GM19452 (cell line): ENCODE results near the gene SPEF1.

Source experiments
- ATAC-seq: cut with Tn5 transposase; IDR thresholded peaks from one replicate; pipeline ENCODE4 v1.9.1; 2021; ENCODE audit not compliant: unreplicated experiment

SPEF1 gene

GRCh38 chr20:3767427-3768341, 13.6 kb downstream of the SPEF1 start, which contains the start of gene ADISSP:
Gene ADISSP, minus strand, starts transcription at chr20:3767753. Its CDS starts 7,653 bp downstream, at chr20:3760100.
- peak; percentile 95 for ATAC-seq

DNA sequence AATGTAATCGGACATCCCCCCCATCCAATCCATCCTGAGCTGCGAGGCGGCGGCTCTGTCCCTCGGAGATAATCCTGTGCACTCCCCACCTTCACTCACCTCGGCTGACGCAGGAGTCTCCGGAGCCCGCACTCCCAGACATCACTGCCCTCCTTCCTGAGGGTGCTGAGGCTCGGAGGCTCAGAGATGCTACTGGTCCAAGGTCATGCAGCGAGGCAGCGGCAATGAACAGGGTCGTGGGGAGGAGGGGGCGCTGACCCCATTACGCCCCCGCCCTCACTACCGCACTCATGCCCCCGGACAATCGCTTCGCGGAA, 14.2 kb downstream of the SPEF1 start:
- ATAC-seq = no peak

DNA sequence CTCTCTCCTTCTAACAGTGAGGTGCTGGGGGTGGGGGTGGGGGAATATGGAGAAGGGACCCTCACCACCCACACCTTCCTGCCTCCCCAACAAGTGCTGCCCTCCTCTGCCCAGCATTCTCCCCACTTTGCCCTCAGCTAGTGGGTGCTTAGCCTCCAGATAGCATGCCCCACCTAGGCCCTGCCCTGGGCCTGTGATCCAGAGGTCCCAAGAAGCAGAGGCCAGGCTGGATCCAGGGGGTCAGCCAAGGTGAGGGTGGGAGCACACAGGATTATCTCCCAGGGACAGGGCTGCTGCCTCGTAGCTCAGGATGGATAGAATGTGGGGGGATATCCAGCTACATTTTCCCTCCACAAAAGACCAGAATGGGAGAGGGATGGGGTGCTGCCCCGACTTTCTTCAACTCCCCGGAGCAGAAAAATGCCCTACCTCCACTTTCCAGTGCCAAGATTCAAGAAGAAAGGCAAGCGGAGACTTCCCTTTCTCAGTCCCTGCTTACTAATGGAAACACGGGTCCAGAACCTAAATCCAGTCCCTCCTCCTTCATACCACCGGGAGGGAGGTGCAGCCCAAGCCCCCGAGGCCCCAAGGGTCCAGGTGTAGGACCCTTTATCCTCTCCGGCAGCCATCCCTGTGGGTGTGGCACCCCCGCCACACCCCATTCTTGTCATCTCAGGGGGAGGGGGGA, 14.7 kb downstream of the SPEF1 start:
- ATAC-seq = no peak

- ATAC-seq = no peak
Observed at GRCh38 chr20:3765171-3765882, 15.9 kb downstream of the SPEF1 start.

DNA sequence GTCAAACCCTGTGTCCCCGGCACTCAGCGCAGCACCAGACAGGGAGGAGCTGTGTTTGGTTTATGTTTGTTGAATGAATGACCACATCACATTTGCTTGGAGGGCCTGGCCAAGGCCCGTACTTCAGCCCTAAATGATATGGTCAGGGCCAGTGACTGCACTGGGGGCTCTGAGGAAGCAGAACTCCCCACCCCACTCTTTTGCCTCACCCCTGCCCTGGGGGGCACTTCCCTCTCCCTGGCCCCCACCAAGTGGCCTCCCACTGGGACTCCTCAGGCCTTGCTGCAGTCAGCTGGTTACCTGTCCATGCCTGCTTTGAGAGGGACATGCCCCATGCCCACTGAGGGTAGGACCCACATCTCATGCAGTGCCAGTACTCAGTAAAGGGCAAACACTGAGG, 16.6 kb downstream of the SPEF1 start:
- no peak for ATAC-seq

DNA sequence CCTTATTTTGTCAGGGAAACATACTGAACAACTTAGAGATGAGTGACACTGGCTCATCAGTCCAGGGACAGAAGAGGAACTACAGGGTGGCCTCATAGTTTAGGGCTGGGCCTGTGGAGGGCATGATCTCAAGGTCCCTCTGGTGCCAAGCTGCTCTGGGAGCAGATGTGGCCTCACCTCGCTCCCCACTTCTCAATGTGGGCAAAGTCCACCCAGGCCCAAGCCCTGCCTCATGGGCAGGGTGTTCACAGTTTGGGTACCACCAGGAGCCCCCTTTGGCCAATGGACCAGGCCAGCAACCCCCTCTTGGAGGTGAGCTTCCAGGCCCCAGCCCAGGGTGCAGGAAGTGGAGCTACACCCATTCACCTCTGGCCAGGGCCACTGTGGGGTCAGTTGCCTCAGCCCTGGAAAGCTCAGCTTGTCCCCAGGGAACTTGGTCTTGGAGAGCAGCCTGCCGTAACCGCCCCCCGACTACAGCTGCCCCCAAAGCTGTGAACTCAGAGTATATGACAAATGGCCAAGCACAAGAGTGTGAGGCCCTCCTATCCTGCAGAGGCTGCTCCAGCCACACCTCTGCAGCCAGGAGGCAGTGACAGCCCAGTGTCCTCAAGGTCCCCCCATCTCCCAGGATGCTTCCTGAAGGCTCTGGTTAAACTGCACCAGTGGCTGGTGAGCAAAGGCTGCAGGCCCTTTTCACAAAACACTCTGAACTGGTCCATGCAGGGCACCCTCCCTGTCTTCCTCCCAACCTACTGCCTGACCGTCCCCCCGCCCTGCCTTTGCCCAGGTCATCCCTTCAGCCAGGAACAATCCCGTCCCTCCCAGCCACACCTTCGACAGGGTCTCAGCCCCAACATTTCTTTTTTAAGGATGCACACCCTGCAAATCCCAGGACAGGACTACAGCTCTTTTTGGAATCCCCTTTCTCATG, 17.3 kb downstream of the SPEF1 start:
- ATAC-seq = no peak

- no peak for ATAC-seq
Observed at GRCh38 chr20:3760655-3761348, 20.4 kb downstream of the SPEF1 start.

GRCh38 chr20:3759884-3760283, 21.4 kb downstream of the SPEF1 start:
- ATAC-seq = no peak

GRCh38 chr20:3759316-3759823, 21.9 kb downstream of the SPEF1 start:
- no peak for ATAC-seq

DNA sequence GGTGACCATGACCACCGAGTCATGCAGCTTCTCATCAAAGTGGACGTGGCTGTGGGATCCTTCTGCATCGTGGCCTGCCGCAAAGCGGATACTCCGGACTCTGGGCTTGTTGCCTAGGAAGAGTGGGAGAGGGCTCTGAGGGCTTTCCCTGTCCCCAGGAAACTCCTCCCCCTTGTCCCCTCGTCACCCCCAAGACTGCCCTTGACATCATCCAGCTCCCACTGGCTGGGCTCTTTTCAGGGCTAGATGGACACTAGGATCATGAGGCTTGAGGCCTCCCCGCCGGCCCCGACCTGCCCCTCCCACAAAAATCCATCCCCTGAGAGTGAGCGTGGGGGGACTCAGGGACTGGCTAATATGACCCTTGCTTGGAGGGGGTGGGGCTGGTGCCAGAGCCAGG, 22.7 kb downstream of the SPEF1 start:
- no peak for ATAC-seq

DNA sequence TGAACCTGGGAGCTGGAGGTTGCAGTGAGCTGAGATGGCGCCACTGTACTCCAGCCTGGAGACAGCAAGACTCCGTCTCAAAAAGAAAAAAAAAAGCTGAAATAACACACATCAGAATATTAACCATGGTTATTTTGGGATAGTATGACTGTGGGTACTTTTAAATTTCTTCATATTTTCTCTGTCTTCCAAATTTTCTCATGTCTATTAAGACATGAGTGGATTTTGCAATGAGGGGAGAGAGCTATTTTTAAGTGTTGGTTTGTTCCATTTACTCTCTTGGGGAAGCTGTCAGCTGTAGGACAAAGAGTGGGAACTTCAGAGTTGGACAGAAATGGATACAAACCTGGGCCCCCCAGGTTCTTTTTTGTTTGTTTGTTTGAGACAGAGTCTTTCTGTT, 24.0 kb downstream of the SPEF1 start:
- ATAC-seq = no peak

DNA sequence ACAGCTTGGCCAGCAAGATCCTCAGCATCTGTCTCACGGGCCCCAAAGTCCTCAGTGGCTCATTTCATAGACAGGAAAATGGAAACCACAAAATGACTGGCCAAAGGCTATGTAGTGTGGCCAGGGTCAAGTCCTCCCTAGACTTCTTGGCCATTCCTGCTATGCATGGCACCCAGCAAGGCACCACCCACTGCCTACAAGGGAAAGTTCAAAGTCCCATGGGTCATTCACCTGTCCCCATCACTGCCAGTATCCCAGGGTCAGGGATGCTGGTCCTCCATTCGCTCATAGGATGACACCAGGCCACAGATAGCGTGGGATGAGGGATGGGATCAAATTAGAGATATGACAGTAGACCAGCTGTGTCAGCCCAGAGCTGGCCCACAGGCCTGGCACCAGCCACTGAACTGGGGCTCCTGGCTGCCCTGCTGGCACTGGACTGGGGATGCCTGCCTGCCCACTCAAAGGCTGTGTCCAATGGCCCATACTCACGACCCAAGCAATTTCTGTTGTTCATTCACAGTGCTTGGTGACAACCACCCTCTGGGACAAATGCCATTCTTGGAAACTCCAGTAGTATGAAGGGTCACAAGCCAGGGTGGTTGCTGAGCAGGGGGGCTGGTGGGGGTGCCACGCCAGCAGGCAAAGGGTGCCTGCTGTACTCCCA, 25.3 kb downstream of the SPEF1 start:
- ATAC-seq = no peak

- no peak for ATAC-seq
Observed at GRCh38 chr20:3755269-3755668, 26.0 kb downstream of the SPEF1 start.

- no peak for ATAC-seq
Observed at GRCh38 chr20:3754276-3754630, 27.0 kb downstream of the SPEF1 start.

DNA sequence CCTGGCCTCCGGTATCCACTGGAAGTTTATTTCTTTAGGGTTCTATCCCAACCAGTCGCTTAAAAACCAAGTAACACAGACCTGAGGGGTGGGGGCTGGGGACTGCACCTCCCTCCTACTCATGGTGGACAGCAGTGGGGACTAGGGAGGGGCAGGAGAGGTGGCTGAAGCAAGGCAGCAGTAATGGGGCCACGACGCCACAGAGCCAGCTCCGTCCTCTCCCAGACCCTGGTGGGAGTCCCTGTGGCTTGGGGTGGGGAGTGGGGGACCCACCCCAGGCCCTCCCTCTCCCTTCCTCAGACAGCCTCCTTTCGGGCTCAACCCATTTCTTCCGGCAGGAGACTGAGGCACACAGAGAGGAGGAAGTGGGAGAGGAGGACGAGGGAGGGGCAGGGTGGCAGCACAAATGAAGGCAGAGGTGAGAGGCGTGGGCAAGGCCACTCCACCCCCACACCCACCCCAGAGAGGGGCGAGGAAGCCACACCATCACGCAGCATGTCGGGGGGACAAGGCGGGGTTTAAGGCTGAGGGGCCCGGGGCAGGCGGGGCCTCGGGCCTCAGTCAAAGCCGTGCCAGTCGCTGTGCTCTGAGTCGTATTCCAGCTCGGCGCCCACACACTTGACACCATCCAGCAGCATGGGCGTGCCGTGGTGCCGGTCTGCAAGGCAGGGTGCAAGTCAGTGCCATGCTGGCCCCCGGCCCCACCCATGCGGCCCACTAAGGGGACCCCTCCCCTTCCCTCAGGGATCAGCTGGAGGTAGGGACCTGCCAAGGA, 27.6 kb downstream of the SPEF1 start:
- ATAC-seq = no peak

GRCh38 chr20:3753098-3753497, 28.1 kb downstream of the SPEF1 start:
- no peak for ATAC-seq

GRCh38 chr20:3752386-3752759, 28.9 kb downstream of the SPEF1 start:
- ATAC-seq = no peak

- ATAC-seq = no peak
Observed at GRCh38 chr20:3751675-3752385, 29.4 kb downstream of the SPEF1 start.
